GM12892 (cell line): ENCODE data around the gene SMCHD1.

Experiments used
- POLR2AphosphoS5 ChIP-seq: IDR thresholded peaks from 2 replicates; pipeline ENCODE4 v1.6.1; 2011; ENCODE audit warnings: low read depth, low read length, control low read depth
- TAF1 ChIP-seq: IDR thresholded peaks from 2 replicates; pipeline ENCODE4 v1.6.1; 2011; ENCODE audit warnings: low read depth, mild to moderate bottlenecking, control low read depth, low read length, borderline replicate concordance

DNA sequence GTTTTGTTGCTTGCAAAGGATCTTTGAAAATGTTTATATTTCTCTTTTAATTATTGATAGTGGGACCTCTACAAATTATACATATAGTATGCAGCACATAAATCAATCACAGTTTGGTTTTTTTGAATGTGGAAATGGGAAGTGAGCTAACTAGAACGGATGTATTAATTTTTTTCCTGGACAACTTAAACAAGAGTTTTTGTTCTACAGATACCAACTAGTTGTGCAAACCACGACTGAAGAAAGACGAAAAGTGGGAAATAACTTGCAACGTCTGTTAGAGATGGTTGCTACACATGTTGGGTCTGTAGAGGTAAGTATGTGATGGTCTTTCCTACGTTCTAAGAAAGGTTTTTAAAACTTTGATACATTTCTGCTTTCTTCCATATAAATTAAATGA is 45.0 kb upstream of the SMCHD1 start:
- TF ChIP-seq TAF1 = no peak
- no peak for TF ChIP-seq POLR2AphosphoS5
